Muscle of leg (tissue), 11 donors: ENCODE measurements around the gene PDRG1. TPM values are rescaled to one million over a fixed set of nuclear protein-coding genes. Genes with fewer than 3 reads are reported as not detected.
A peak's percentile ranks its signal among the peaks of the same experiment; 100 is the strongest.

Experiments used
- DNase-seq: peaks from one replicate; pipeline ENCODE4 v3.0.0; 2013
- H3K27ac ChIP-seq: one replicate; pipeline ENCODE4 v1.5.1; 2013; ENCODE audit warnings: mild to moderate bottlenecking, low read length, control low read depth
- H3K27me3 ChIP-seq: one replicate; pipeline ENCODE4 v1.6.1; 2013; ENCODE audit warnings: low read length; ENCODE audit not compliant: control insufficient read depth, insufficient read depth
- H3K36me3 ChIP-seq: one replicate; pipeline ENCODE4 v1.6.1; 2013; ENCODE audit warnings: low read length; ENCODE audit not compliant: control insufficient read depth, insufficient read depth
- H3K4me1 ChIP-seq: one replicate; pipeline ENCODE4 v1.6.1; 2013; ENCODE audit warnings: low read length; ENCODE audit not compliant: control insufficient read depth, insufficient read depth
- H3K4me3 ChIP-seq: one replicate; pipeline ENCODE4 v1.5.1; 2013; ENCODE audit warnings: low read length, control low read depth
- H3K9me3 ChIP-seq: replicated peaks from 2 replicates; pipeline ENCODE4 v1.6.1; 2013; ENCODE audit warnings: low read depth, low read length; ENCODE audit not compliant: control insufficient read depth
- WGBS: methylation state at CpG from one replicate; pipeline ENCODE4 v1.1.5; 2013; ENCODE audit warnings: missing lambda C conversion rate; ENCODE audit not compliant: insufficient coverage; 5-methylcytosine and 5-hydroxymethylcytosine counted together
- polyA plus RNA-seq, 8 donors: library from polyadenylated mRNA; unstranded; fragments of 120-200 nt; gene quantifications; one replicate each; pipeline versions ENCODE4 v1.2.1 to v1.2.3, GENCODE V29; 2013; ENCODE audit warnings: inconsistent platforms in 1 of 8, low replicate concordance in 1 of 8; ENCODE audit not compliant: insufficient read length in 8 of 8, insufficient read depth in 1 of 8
- total RNA-seq: library from RNA; stranded (reverse); fragments of 120-200 nt; gene quantifications from one replicate; pipeline ENCODE4 v1.2.4, GENCODE V29; 2013

PDRG1 gene
- total and polyA plus RNA-seq, 9 donors = 10.9 to 18.8 (median 17.5) TPM

DNA sequence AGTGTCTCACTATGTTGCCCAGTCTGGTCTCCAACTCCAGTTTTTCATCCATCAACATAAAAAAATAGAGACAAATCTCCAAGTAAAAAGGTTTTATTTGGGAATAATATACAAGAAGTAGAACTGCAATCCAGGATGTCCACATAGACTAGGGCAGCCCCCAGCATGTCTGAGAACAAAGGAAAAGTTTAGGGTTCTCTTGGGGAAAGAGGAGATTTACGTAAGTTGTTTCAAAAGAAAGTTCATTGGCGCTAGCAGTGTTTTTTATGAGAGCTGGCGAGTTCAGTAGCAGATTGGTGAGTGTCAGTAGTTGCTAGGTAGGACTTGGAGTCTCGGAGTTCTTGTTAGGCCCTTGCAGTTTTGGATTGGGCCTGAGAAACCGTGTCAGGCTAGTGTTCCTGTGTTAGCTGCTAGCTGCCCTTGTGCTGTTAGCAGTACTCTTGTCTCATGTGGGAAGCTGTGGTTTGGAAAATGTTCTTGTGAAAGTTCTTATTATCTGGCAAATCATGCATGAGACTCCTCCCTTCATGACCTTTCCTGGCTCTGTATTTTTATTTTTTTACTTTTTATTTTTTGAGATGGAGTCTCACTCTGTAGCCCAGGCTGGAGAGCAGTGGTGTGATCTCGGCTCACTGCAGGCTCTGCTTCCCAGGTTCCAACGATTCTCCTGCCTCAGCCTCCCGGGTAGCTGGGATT lies 56.7 kb downstream of the PDRG1 start:
- peak; percentile 85 for DNase-seq
- H3K4me1 ChIP-seq = no peaks in the 10 kb centered on the region

More for the DNA sequence above, 56.7 kb downstream of the PDRG1 start:
- 52% methylated on average over 6 of the region's 8 CpGs for WGBS
- Histone ChIP-seq H3K27me3 (no peaks in the 10 kb centered on the region), H3K9me3 (no peaks in the 10 kb centered on the region), H3K4me3 (no peak overlapping the region), H3K27ac (no peak overlapping the region), H3K36me3 (no peaks in the 10 kb centered on the region)

Other genes with a start within 250 kb of the PDRG1 start
- 27.5 TPM for gene BCL2L1, start 229.2 kb downstream of the PDRG1 start, total RNA-seq
- gene BCL2L1, start 229.2 kb downstream of the PDRG1 start, polyA plus RNA-seq = 10 to 100 TPM; 34.8 to 48.2 (median 41.3) TPM
- gene TPX2, start 212.8 kb downstream of the PDRG1 start, total RNA-seq = 21.9 TPM
- gene TPX2, start 212.8 kb downstream of the PDRG1 start, polyA plus RNA-seq = 10 to 100 TPM; 21.4 to 42.7 (median 31.3) TPM
- gene MYLK2, start 132.7 kb downstream of the PDRG1 start, total RNA-seq = 39.5 TPM
- 10 to 100 TPM; 35.0 to 65.5 (median 43.4) TPM for gene MYLK2, start 132.7 kb downstream of the PDRG1 start, polyA plus RNA-seq
- 6.0 TPM for gene FOXS1, start 106.4 kb downstream of the PDRG1 start, total RNA-seq
- 10 to 100 TPM in 2 of 8 donors, 1 to 10 TPM in 6; 4.5 to 11.7 (median 7.1) TPM for gene FOXS1, start 106.4 kb downstream of the PDRG1 start, polyA plus RNA-seq
- 1.6 TPM for gene DUSP15, start 81.5 kb downstream of the PDRG1 start, total RNA-seq
- 1 to 10 TPM; 1.9 to 5.1 (median 2.6) TPM for gene DUSP15, start 81.5 kb downstream of the PDRG1 start, polyA plus RNA-seq
- 0.09 TPM for gene TTLL9, start 81.4 kb downstream of the PDRG1 start, total RNA-seq
- under 1 TPM in 7 of 8 donors, not detected in 1; 0.11 to 0.35 (median 0.23) TPM for gene TTLL9, start 81.4 kb downstream of the PDRG1 start, polyA plus RNA-seq
- 0.04 TPM for gene XKR7, start 16.1 kb upstream of the PDRG1 start, total RNA-seq
- gene XKR7, start 16.1 kb upstream of the PDRG1 start, polyA plus RNA-seq = under 1 TPM; 0.04 to 0.21 (median 0.08) TPM
- 4.9 TPM for gene CCM2L, start 58.4 kb upstream of the PDRG1 start, total RNA-seq
- gene CCM2L, start 58.4 kb upstream of the PDRG1 start, polyA plus RNA-seq = 1 to 10 TPM; 5.0 to 7.8 (median 6.1) TPM
- 4.9 TPM for gene HCK, start 100.2 kb upstream of the PDRG1 start, total RNA-seq
- 1 to 10 TPM; 4.4 to 6.3 (median 4.4) TPM for gene HCK, start 100.2 kb upstream of the PDRG1 start, polyA plus RNA-seq
- 25.7 TPM for gene TM9SF4, start 157.7 kb upstream of the PDRG1 start, total RNA-seq
- 10 to 100 TPM; 34.3 to 55.4 (median 44.1) TPM for gene TM9SF4, start 157.7 kb upstream of the PDRG1 start, polyA plus RNA-seq